ENCODE results near the gene TENM3. TPM values are rescaled to one million over a fixed set of nuclear protein-coding genes. Genes with fewer than 3 reads are reported as not detected.

TENM3 gene
- polyA plus RNA-seq, 1 of the 3 experiments (the other 2 are of a cell fraction): 10.4 TPM

GRCh38 chr4:182271731-182272130 is 28.5 kb downstream of the TENM3 start:
- WGBS (ENCODE audit: low lambda C conversion rate): 85% methylated on average over 10 of the region's 10 CpGs
- Histone ChIP-seq H3F3A (replicated peaks; ENCODE audit: insufficient read depth) (no peaks in the 10 kb centered on the region), H3K27me3 (ENCODE audit: insufficient read depth) (no peaks in the 10 kb centered on the region), H3K36me3 (replicated peaks in 1 of 2; ENCODE audit: control insufficient read depth in 1 of 2, insufficient read depth in 2 of 2, low read length in 1 of 2) (no peaks in the 10 kb centered on the region), H3K9me2 (no peaks in the 10 kb centered on the region), H4K20me1 (ENCODE audit: insufficient read depth) (no peaks in the 10 kb centered on the region), H3K27ac (ENCODE audit: low read depth in 2 of 2, low read length in 1 of 2) (no peak overlapping the region), H3K79me2 (ENCODE audit: insufficient read depth) (no peaks in the 10 kb centered on the region), H3K4me1 (ENCODE audit: control insufficient read depth in 1 of 2, insufficient read depth in 2 of 2, low read depth in 1 of 2, low read length in 1 of 2) (peaks cover 0 to 6% of the 10 kb centered on the region in 2 experiments; a peak in 2 of 4 replicates), H2AFZ (ENCODE audit: low read depth) (no peak overlapping the region), H3K4me3 (ENCODE audit: low read depth in 2 of 2, low read length in 1 of 2) (no peak overlapping the region), H3K9ac (no peak overlapping the region), H3K9me3 (no peaks in the 10 kb centered on the region), H3K4me2 (no peak overlapping the region)
- ChIA-PET POLR2A (no interaction called here), CTCF (no interaction called here)
- DNase-seq: no peak
- TF ChIP-seq JUND (IDR thresholded peaks at IDR 0.05) (no peak), POLR2AphosphoS5 (IDR thresholded peaks at IDR 0.05; ENCODE audit: low read depth, low read length) (no peak), CTCF (IDR thresholded peaks at IDR 0.05) (no peak), SMC3 (IDR thresholded peaks at IDR 0.05; ENCODE audit: low read depth, low read length) (no peak), TCF12 (IDR thresholded peaks at IDR 0.05) (no peak), TEAD4 (IDR thresholded peaks at IDR 0.05; ENCODE audit: borderline replicate concordance, insufficient read depth) (no peak), GABPA (IDR thresholded peaks at IDR 0.05; ENCODE audit: low read depth) (no peak), USF2 (IDR thresholded peaks at IDR 0.05; ENCODE audit: borderline replicate concordance, low read depth, low read length) (no peak), NFIC (IDR thresholded peaks at IDR 0.05; ENCODE audit: borderline replicate concordance) (no peak), MXI1 (IDR thresholded peaks at IDR 0.05; ENCODE audit: low read depth, low read length) (no peak), EP300 (IDR thresholded peaks at IDR 0.05; ENCODE audit: borderline replicate concordance in 1 of 2, low read depth in 1 of 2, low read length in 1 of 2) (no peak), USF1 (IDR thresholded peaks at IDR 0.05; ENCODE audit: borderline replicate concordance, low read depth) (no peak), EZH2phosphoT487 (IDR thresholded peaks at IDR 0.05; ENCODE audit: borderline replicate concordance, low read depth) (no peak), IRF3 (IDR thresholded peaks at IDR 0.05; ENCODE audit: low read depth, low read length) (no peak)
